Fibroblast of skin of left biceps (primary cell): ENCODE measurements around the gene GPR176.
"Not testable (repeated sequence)": the region's sequence is repeated elsewhere in the genome, so short reads cannot be mapped to it uniquely, and the experiment has no call there.

Experiments used
- DNase-seq, 2 experiments: peaks; one replicate each; pipeline ENCODE4 v3.0.0-alpha.2; 2013; ENCODE audit warnings: low read depth in 2 of 2

The GPR176 gene

DNA sequence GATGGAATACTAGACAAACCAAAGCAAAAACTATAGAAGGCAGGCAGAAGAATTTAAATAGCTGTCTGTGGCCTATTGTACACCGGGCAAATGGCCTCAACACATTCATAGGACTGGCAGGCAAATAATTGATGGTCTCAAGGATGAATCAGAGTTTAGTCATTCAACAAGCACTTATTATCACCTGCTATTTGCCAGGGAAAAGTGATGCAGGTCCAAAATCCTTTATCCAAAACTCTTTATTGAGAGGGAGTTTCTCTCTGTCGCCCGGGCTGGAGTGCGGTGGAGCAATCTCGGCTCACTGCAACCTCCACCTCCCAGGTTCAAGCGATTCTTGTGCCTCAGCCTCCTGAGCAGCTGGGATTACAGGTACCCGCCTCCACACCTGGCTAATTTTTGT is 16.1 kb upstream of the GPR176 start:
- DNase-seq: no peak

DNA sequence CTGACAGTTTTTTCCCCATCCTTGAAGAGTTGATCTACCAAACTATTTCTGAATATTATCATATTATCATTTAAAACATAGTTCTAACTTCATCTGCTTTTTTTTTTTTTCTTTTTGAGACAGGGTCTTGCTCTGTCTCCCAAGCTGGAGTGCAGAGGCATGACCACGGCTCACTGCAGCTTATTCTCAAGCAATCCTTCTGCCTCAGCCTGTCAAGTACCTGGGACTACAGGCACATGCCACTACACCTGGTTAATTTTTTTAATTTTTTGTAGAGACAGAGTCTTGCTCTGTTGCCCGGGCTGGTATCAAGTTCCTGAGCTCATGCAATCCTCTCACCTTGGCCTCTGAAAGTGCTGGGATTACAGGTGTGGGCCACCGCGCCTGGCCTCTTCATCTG is 15.2 kb upstream of the GPR176 start:
- no peak for DNase-seq

DNA sequence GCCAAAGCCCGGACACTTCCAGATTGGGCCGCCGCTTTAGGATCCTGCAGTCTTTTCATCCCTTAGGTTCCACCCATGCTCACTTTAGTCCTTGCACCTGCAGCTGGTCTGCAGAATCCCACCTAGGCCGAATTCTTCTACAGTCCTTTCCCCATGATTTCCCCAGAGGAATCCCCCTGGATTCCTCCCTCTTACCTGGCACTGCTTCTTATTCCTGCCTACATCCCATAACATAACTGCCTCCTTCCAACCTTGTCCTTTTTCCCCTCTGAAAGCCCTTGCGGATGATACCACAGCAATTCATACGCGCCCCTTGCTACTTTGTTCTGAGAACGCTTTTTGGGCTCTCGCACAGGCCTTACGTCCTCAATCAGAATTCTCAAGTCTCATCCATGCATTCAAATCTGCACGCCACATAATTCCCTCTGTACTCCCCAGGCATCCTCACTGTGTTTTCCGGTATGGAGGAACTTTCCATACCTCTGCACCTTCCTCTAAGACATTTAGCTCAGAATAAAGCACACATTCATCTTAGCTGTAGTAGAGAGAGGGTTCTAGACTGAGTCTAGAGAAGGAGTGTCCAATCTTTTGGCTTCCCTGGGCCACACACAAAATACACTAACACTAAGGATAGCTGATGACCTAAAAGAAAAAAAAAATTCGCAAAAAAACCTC is 14.5 kb upstream of the GPR176 start:
- DNase-seq: no peak

DNA sequence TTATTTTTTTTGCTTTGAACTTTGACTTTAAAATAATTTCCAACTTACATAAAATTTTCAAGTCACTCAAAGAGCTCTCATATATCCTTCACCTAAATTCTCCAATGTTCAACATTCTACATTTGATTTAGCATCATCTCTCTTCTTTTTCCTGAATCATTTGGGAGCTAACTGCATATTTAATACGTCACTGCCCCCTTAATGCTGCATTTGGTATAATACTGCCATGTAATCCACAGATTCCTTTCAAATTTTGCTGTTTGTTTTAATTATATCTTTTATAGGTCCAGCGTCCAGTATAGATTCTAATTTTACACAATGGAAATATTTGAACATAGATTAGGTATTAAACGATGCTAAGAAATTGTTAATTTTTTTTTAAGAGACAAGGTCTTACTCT is 11.5 kb upstream of the GPR176 start:
- DNase-seq: no peak

DNA sequence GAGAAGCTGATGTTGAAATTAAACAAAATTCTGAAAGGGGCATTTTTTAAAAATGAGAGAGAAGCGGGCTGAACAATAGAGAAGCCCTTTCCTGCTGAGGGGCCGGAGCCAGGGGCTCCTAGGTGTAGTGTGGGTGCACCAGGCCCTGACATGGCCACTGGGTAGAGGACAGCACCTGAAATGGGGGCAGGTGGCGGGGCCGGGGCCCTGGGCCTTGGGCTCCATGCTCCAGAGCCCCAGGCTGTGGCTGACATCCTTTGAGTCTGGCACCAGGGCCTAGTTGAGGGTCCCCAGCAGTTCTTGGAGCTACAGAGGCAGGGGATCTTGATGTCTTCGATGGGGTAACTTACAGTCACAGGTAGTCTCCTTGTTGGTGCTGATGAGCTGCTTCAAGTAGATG is 6.5 kb upstream of the GPR176 start:
- no peak for DNase-seq

DNA sequence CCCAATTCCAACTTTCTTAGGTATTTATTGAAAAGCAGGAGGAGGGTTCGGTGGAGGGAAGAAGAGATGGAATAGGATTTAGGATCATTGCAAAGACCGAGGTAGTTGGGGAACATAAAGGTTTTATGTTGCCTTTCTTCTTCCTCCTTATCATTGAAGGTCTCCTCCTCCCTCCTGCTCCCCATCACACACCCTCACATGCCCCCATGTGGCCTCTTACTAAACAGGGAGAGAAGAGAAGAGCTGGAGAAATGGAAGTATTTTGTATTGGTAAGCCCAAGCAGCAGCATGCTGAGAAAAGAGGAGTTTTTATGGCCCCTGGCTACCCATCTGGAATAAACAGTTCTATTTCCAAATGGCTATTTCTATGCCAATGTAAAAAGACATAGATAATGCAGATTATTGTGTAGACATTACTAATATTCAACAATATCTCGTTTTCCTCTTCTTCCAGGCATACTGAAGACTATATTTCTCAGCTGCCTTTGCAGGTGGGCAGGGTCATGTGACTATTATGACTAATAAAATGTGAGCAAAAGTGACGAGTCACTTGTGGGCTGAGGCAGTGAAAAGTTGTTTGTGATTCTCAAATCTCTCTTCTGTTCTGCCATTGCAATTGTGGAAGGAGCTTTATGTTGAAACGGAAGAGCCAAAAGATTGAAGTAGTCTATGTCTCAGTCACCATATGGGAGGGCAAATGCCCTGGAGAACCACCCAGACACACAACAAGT is 5.2 kb upstream of the GPR176 start:
- no peak for DNase-seq

DNA sequence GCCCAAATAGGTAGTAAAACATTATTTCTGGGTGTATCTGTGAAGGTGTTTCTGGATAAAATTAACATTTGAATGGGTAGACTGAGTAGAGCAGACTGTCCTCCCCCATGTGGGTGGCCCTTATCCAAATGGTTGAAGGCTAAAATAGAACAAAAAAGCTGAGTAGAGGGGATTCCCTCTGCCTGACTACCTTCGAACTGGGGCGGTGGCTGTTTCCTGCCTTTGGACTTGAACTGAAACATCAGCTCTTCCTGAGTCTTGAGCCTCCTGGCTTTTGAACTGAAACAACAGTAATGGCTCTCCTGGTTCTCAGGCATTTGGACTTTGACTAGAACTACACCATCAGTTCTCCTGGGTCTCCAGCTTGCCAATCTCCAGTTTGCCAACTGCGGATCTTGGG is 4.4 kb upstream of the GPR176 start:
- DNase-seq: no peak

DNA sequence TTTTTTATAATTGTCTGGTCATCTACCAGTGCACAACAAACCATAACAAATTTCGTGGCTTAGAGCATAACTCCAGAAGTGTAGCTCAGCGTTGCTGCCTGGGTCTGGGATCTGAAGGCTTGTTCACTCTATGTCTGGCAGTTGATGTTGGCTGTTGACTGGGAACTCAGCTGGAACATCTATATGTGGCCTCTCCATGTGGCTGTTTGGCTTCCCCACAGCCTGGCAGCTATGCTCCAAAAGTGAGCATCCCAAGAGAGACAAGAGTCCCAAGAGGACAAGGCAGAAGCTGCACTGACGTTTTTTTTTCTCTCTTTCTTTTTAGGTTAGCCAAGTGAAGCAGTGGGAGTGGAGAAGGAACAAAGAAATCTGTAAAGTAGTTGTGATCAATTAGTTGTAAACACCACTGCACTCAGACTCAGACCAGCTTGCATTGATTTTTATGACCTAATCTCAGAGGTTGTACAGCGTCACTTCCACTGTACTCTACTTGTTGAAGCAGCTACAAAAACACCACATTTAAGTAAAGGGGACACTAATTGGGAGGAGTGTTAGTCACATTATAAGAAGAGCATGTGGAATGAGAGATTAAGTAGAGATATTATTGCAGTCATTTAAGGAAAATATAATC is 2.5 kb upstream of the GPR176 start:
- DNase-seq: no peak

DNA sequence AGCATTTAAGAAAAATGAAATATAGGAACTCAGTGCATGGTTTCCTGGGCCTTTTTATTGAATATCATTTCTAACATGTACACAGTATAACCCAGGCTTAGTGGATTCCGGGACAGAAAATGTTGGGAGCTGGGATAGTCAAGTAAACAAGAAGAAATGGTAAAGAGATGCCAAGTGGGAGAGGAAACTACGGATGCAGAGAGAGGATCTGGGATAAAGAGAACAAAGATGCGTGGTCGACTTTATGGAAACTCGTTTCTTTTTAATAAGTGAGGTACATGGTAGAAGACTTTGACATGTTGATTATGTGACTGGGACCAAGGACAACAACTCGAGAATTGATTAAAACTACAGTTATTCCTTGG is 1.2 kb upstream of the GPR176 start:
- no peak for DNase-seq

DNA sequence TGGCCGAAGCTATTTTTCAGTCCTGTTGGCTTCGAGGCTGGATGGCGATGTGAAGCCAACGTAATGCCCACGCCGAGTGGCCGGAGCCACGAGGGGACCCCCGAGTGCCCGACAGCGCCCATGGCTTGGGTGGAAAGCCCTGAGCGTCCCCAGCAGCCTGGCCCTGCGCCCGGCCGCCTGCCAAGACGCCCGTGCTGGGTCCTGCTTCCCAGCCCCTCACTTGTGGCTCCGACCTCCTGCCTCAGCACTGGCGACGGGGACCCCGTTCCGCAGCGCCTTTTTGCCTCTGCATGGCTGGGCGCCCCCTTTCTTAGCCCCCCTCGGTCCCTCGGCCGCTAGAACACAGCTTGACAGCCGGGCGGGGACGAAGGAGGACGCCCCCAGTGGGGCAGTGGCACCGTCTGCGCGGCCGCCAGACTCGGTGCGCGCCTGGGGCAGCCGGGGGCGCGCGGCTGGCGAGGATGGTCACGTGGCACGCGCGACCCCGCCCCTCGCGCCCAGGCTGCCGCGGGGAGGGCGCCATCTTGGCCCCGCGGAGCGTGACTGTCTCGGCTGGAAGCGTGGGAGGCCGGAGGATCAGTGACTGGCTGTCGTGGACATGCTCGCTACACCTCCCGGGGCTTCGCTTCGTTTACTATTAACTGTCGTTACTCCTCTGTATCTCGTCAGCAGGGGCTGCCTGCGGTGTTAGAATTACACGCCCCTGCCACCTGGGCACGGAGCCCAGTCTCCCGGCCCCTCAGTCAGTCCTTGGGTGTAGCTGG is 626 bp upstream of the GPR176 start:
- peak in 1 of 2 experiments; percentile 50 for DNase-seq

DNA sequence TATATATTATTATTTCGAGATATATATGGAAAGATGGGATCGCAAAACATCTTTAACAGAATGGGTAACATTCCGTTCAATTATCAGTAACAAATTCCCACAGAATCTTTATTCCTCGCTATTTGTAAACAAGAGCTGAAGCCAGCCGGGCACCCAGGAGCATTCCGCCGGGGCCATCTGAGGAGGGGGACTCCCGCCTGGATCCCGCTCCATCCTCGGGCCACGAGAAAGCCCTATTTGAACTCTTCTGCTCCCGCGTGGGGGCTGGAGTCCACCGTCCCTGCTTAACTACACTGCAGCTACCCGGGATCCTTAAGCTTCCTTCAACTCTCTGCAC is 687 bp downstream of the GPR176 start:
- no peak for DNase-seq

DNA sequence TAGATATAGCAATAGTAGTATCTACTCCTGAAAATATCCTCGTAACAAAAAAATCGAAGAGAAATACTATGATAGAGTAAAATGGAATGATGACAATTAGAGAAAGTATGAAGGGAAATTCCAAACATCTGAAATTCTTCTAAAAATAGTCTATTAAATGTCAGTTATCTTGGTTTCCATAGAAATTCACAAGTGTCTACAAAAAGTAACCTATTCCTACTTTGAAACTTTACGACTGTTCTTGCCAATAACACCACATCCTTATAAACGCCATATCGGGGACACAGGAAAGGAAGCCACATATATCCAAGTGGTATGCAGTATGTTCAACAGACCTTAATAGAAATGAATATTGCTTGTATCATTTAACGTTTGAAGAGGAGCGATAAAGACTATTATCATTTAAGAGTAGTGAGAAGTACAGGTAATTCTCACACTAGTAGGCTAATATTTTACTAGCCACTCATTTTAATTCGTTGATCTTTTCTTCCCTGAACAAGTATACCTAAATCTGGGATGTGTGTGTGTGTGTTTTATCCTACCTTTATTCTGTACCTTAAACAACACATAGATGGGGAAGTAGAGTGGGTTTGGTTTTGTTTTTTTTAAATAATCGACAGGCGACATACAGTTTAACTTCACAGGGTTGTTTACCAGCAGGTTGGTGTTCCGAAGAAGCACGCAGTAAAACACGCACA is 1.2 kb downstream of the GPR176 start:
- peak; percentile 79 to 85 for DNase-seq

DNA sequence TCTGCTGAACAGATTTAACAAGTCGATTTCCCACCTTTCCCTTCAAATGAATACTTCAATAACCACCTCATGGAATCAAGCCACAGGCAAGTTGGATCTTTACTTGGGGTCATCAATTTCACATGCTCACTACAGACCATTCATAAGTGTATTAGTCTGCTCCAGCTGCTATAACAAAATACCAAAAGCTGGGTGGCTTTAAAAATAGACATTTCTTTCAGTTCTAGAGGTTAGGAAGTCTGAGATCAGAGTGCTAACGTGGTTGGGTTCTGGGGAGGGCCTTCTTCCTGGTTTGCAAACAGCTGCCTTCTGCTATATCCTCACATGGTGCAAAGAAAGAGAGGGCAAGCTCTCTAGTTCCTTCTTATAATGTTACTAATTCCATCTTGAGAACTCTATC is 5.1 kb downstream of the GPR176 start:
- no peak for DNase-seq

DNA sequence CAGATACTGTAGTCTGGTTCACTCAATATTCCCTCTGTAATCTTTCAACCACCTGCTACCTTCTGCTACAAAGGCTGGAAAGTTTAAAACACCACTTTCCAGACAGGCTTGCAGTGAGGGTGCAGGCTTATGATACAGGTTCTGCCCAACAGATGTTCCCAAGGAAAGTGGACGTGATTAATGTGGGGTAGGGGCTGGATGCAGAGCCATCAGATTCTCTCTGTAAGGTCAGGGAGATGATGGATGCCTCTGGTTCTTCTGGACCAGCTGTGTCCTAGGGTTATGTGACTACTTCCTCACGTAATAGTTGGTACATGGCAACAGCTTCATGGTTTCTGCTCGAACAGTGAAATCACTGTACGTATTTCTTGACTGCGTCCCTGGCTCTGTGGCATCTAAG is 11.1 kb downstream of the GPR176 start:
- DNase-seq: no peak

DNA sequence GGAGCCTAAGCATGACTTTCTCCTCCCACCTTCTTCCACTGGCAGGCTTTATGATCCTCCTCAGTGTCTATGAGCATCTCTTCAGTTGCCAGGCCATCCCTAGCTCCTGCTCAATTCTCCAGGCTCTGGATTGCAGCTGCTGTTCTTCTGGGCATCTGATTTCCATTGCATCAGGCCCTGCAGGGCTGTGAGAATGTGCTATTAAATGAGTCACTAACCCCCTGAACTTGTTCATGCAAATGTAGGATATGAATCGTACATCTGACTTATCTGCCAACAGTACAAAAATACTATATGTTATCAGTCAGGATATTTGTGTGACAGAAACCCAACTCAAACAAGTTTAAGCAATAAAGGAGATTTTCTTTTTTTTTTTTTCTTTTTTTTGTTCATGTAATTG is 11.9 kb downstream of the GPR176 start:
- peak; percentile 88 to 89 for DNase-seq

DNA sequence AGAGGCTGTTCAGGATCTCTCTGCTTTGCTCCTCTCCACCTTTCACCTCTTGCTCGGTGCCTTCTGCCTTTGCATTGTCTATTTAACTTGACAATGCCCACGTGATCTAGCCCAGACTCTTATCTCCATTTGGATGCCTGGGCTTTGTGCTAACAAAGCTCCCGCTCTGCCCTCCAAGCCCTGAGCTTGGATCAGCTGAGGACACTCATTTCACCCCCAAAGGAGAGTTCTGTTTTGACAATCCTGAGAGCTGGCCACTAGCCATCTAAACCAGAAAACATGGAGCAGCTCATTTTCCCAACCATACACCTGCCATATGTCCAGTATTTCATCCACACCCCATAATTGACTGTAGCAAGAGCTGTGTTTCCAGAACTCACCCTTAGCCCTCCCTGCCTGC is 12.8 kb downstream of the GPR176 start:
- no peak for DNase-seq

DNA sequence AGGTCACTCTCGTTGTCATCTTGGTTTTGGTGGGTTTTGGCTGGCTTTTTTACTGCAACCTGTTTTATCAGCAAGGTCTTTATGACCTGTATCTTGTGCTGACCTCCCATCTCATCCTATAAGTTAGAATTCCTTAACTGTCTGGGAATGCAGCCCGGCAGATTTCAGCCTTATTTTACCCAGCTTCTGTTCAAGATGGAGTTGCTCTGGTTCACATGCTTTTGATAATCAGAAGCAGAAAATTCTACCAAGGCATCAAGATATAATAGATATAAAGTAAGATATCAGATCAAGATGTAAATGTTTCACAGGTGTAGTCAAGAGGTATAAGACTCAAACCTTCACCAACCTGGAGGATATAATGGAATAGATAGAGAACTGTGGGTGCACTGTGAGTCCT is 16.0 kb downstream of the GPR176 start:
- DNase-seq: no peak

DNA sequence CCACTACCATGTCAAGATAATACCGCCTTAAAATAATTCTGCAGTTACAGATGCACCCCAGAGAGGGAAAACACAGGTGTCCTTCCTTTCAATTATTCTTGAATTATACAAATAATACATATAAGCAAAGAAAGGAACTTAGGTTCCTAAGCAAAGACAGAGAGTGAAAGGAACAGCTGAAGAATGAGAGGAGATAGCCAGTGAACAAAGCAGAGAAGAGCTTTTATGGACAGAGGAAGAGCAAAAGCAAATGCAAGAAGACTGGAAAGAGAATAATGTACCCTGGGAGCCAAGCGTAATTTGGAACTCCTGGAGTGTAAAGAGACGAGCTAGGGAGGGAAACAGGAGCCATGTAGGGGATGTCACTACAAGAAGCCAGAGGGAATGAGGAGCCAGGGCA is 21.7 kb downstream of the GPR176 start:
- no peak for DNase-seq

DNA sequence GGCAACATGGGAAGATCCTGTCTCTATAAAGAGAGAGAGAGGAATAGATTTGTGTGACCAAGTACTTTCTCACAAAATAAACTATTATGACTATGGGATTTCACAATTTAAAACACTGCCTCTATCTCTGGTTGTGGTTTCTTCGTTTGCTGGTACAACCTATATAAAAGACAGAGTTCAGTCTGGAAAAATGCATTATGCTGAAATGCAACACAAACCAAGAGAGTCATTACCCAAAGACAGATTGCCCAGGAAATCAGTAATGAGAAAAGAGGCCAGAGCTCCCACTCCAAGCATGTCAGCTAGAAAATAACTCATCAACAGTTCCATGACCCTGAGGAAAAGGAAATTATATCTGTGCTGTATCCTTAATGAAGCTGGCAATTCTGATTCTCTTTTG is 23.2 kb downstream of the GPR176 start:
- peak in 1 of 2 experiments; percentile 55 for DNase-seq

DNA sequence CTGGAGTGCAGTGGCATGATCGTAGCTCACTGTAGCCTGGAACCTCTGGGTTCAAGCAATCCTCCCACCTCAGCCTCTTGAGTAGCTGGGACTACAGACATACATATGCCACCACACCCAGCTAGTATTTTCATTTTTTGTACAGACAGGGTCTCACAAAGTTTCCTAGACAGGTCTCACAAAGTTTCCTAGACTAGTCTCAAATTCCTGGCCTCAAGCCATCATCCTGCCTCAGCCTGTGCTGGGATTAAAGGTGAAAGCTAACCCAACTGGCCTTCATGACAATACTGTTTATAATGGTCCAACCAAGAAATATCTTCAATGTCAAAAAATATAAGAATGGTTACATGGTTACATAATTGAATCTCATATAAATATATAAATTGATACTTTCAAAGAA is 24.0 kb downstream of the GPR176 start:
- no peak for DNase-seq

DNA sequence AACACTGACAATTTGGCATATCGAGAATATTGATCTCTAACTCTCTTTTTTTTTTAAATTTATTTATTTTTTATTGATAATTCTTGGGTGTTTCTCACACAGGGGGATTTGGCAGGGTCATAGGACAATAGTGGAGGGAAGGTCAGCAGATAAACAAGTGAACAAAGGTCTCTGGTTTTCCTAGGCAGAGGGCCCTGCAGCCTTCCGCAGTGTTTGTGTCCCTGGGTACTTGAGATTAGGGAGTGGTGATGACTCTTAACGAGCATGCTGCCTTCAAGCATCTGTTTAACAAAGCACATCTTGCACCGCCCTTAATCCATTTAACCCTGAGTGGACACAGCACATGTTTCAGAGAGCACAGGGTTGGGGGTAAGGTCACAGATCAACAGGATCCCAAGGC is 27.0 kb downstream of the GPR176 start:
- not testable (repeated sequence) for DNase-seq

DNA sequence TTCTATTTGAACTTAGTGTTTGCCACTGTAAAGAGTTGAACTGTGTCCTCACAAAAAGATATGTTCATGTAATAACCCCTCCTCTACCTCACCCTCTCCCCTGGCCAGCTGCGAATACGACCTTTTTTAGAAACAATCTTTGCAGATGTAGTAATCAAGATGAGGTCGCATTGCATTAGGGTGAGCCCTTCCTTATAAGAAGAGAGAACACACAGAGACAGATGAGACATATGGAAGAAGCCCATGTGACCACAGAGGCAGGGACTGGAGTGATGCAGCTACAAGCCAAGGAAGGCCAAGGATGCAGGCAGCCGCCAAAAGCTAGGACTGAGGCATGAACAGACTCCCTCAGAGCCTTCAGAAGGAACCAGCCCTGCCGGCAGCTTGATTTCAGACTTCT is 27.6 kb downstream of the GPR176 start:
- DNase-seq: no peak
